HepG2 (cell line): ENCODE data around the gene SMIM24. TPM values are rescaled to one million over a fixed set of nuclear protein-coding genes. Genes with fewer than 3 reads are reported as not detected.
A peak's percentile ranks its signal among the peaks of the same experiment; 100 is the strongest.

ENCODE experiments used
- BHLHE40 ChIP-seq: IDR thresholded peaks from 2 replicates; pipeline ENCODE4 v1.6.1; 2011; ENCODE audit warnings: low read length, improper control_type of control experiment
- BRD4 ChIP-seq: sonication (generic); formaldehyde crosslinking; IDR thresholded peaks from 2 replicates; pipeline ENCODE4 v1.4.0; 2020; ENCODE audit warnings: missing genetic modification reagents
- CHD2 ChIP-seq: IDR thresholded peaks from 2 replicates; pipeline ENCODE4 v1.6.1; 2011; ENCODE audit warnings: low read depth, low read length, improper control_type of control experiment
- FOSL1 ChIP-seq: sonication (generic); formaldehyde crosslinking; IDR thresholded peaks from 2 replicates; pipeline ENCODE4 v1.9.0; 2021; ENCODE audit warnings: missing genetic modification reagents, borderline replicate concordance
- FOSL2 ChIP-seq: sonication (generic); formaldehyde crosslinking; IDR thresholded peaks from 2 replicates; pipeline ENCODE4 v1.4.0; 2020; ENCODE audit warnings: missing genetic modification reagents
- FOXA1 ChIP-seq, 2 experiments: fragments of 450-650 bp in 1 of 2; sonication (generic) in 1 of 2; formaldehyde crosslinking in 1 of 2; IDR thresholded peaks; 2 replicates each; pipeline versions ENCODE4 v1.4.0 to v1.6.1; 2016 to 2020; ENCODE audit warnings: missing genetic modification reagents in 1 of 2
- FOXP1 ChIP-seq, 2 experiments: fragments of 450-650 bp in 1 of 2; IDR thresholded peaks; 2 replicates each; pipeline ENCODE4 v1.6.1; 2017 to 2018; ENCODE audit warnings: antibody characterized with exemption in 1 of 2
- GFI1 ChIP-seq: sonication (generic); formaldehyde crosslinking; IDR thresholded peaks from 2 replicates; pipeline ENCODE4 v1.5.0; 2020; ENCODE audit warnings: missing genetic modification reagents, mild to moderate bottlenecking, borderline replicate concordance
- HDAC2 ChIP-seq: sonication (generic); formaldehyde crosslinking; IDR thresholded peaks from 2 replicates; pipeline ENCODE4 v1.4.0; 2020; ENCODE audit warnings: missing genetic modification reagents
- HMGA1 ChIP-seq: sonication (generic); formaldehyde crosslinking; conservative IDR thresholded peaks from 2 replicates; pipeline ENCODE4 v1.4.0; 2020; ENCODE audit warnings: missing genetic modification reagents
- MIER2 ChIP-seq: IDR thresholded peaks from 2 replicates; pipeline ENCODE4 v1.6.1; 2016; ENCODE audit warnings: missing biosample characterization, missing genetic modification reagents
- MLLT10 ChIP-seq: sonication (generic); formaldehyde crosslinking; IDR thresholded peaks from 2 replicates; pipeline ENCODE4 v1.4.0; 2020; ENCODE audit warnings: missing genetic modification reagents
- PRPF4 ChIP-seq: fragments of 200-400 bp; formaldehyde crosslinking; IDR thresholded peaks from 2 replicates; pipeline ENCODE4 v1.6.1; 2016; ENCODE audit warnings: low read length, low read depth; ENCODE audit not compliant: poor library complexity, severe bottlenecking
- RARA ChIP-seq: IDR thresholded peaks from 2 replicates; pipeline ENCODE4 v1.6.1; 2016; ENCODE audit warnings: missing genetic modification reagents, missing compliant biosample characterization
- RBFOX2 ChIP-seq: fragments of 200-400 bp; formaldehyde crosslinking; IDR thresholded peaks from 2 replicates; pipeline ENCODE4 v1.6.1; 2017; ENCODE audit warnings: low read depth, mild to moderate bottlenecking, low read length
- RFXAP ChIP-seq: sonication (generic); formaldehyde crosslinking; IDR thresholded peaks from 2 replicates; pipeline ENCODE4 v1.4.0; 2020; ENCODE audit warnings: missing genetic modification reagents, borderline replicate concordance
- SMAD9 ChIP-seq: sonication (generic); formaldehyde crosslinking; IDR thresholded peaks from 2 replicates; pipeline ENCODE4 v1.5.1; 2020; ENCODE audit warnings: mild to moderate bottlenecking, missing genetic modification reagents
- THAP11 ChIP-seq: IDR thresholded peaks from 2 replicates; pipeline ENCODE4 v1.6.1; 2016; ENCODE audit warnings: missing biosample characterization, missing genetic modification reagents
- ZBTB8A ChIP-seq: sonication (generic); formaldehyde crosslinking; IDR thresholded peaks from 2 replicates; pipeline ENCODE4 v1.4.0; 2020; ENCODE audit warnings: mild to moderate bottlenecking, low read depth, missing genetic modification reagents, borderline replicate concordance
- ZFP41 ChIP-seq: sonication (generic); formaldehyde crosslinking; IDR thresholded peaks from 2 replicates; pipeline ENCODE4 v1.4.0; 2020; ENCODE audit warnings: mild to moderate bottlenecking, missing genetic modification reagents, borderline replicate concordance
- ZNF12 ChIP-seq: sonication (generic); formaldehyde crosslinking; IDR thresholded peaks from 2 replicates; pipeline ENCODE4 v1.5.0; 2020; ENCODE audit warnings: missing genetic modification reagents
- ZNF207 ChIP-seq: fragments of 450-650 bp; IDR thresholded peaks from 2 replicates; pipeline ENCODE4 v1.6.1; 2016; ENCODE audit warnings: antibody characterized with exemption, borderline replicate concordance
- ZNF468 ChIP-seq: sonication (generic); formaldehyde crosslinking; IDR thresholded peaks from 2 replicates; pipeline ENCODE4 v1.8.0; 2022; ENCODE audit warnings: mild to moderate bottlenecking, moderate library complexity, missing genetic modification reagents
- ZSCAN29 ChIP-seq: sonication (generic); formaldehyde crosslinking; conservative IDR thresholded peaks from 2 replicates; pipeline ENCODE4 v1.4.0; 2020; ENCODE audit warnings: mild to moderate bottlenecking, missing genetic modification reagents
- polyA plus RNA-seq, 8 experiments: library from polyadenylated mRNA; depleted of rRNA in 3 of 8; stranded (reverse) in 7 of 8; unstranded in 1 of 8; fragments of >200 nt; fragmentation: Illumina TruSeq in 4 of 8; extraction: Trizol in 4 of 8; gene quantifications; 2 replicates each; pipeline versions ENCODE4 v1.2.1 to v1.2.3, GENCODE V29; 2011 to 2016; ENCODE audit warnings: low read depth in 4 of 8, missing spikeins in 1 of 8, mixed read lengths in 1 of 8; ENCODE audit not compliant: insufficient read depth in 1 of 8
- total RNA-seq, 5 experiments: library from RNA; depleted of rRNA; stranded (reverse); fragments of >200 nt; fragmentation: Illumina TruSeq; extraction: Trizol; gene quantifications; 2 replicates each; pipeline ENCODE4 v1.2.3, GENCODE V29; 2016; ENCODE audit warnings: low read depth in 1 of 5
- TF ChIP-seq, protein P1 (sequence below): IDR thresholded peaks from 2 replicates; pipeline ENCODE4 v1.6.1; 2016; ENCODE audit warnings: missing compliant biosample characterization, missing genetic modification reagents, borderline replicate concordance
- TF ChIP-seq, protein P2 (sequence below): sonication (generic); formaldehyde crosslinking; IDR thresholded peaks from 2 replicates; pipeline ENCODE4 v1.4.0; 2020; ENCODE audit warnings: missing genetic modification reagents

The SMIM24 gene
- total and polyA plus RNA-seq, 2 of the 13 experiments (the other 11 are each of a cell fraction or from before 2014, with no cell fraction given), result 11.2 to 70.6 TPM

DNA sequence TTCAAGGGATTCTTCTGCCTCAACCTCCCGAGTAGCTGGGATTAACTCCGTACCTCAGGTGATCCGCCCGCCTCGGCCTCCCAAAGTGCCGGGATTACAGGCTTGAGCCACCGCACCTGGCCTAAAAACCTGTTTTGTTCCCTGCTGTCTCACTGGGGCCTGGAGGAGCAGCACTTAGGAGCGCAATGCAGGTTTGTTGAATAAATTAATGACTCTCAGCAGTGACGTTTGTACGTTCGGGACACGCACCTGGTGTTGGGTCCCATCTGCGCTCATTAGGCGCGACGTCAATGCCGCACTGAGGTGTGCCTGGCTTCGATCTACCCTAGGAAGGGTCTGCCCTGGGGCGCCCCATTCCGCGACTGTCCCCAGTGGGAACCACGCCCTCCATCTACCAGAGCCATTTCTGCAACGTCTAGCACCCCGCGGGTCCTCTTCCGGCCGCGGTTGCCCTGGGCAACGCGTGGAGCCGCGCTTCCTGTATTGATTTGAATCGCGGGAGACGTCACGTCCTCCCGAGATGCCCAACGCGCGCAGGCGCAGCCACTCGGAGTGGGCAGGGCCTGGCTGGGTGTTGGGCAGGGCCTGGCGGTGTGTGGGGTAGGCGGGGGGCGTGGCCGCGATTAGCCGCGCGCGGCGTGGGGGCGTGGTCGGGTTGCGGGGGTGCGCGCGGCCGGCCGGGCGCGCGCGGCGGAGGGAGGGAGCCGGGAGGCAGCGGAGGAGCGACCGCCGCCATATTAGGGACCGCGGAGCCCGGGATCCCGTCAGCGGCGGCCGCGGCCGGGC lies 25.5 kb upstream of the SMIM24 start, which contains the start of gene FZR1 (continued):
- TF ChIP-seq ZBTB8A (no peak), SMAD9 (CRISPR knock-in tag) (no peak), MIER2 (CRISPR knock-in tag) (no peak), FOSL2 (CRISPR knock-in tag) (no peak), HDAC2 (CRISPR knock-in tag) (peak; percentile 47; the same call in 1 of the 2 replicates), ZFP41 (CRISPR knock-in tag) (no peak), RBFOX2 (peak; percentile 50; the same call in 1 of the 2 replicates), RFXAP (CRISPR knock-in tag) (peak; percentile 59; the same call in 1 of the 2 replicates), ZSCAN29 (no peak), ZNF468 (CRISPR knock-in tag) (no peak), RARA (CRISPR knock-in tag) (no peak), THAP11 (CRISPR knock-in tag) (peak; percentile 93), CHD2 (0 out of 2 replicates have a peak, but pooled peaks have one; percentile 43), ZNF12 (no peak), FOXP1 (IDR thresholded peaks at IDR 0.05) (no peak), FOXP1 (CRISPR knock-in tag; IDR thresholded peaks at IDR 0.05) (no peak), BHLHE40 (no peak), PRPF4 (no peak), FOXA1 (IDR thresholded peaks at IDR 0.05) (no peak), FOXA1 (CRISPR knock-in tag; IDR thresholded peaks at IDR 0.05) (peak; percentile 66), BRD4 (CRISPR knock-in tag) (no peak), HMGA1 (CRISPR knock-in tag) (no peak), ZNF207 (no peak), GFI1 (CRISPR knock-in tag) (peak; percentile 14; the same call in 1 of the 2 replicates), FOSL1 (no peak), MLLT10 (CRISPR knock-in tag) (no peak)
- TF ChIP-seq, protein P1, sequence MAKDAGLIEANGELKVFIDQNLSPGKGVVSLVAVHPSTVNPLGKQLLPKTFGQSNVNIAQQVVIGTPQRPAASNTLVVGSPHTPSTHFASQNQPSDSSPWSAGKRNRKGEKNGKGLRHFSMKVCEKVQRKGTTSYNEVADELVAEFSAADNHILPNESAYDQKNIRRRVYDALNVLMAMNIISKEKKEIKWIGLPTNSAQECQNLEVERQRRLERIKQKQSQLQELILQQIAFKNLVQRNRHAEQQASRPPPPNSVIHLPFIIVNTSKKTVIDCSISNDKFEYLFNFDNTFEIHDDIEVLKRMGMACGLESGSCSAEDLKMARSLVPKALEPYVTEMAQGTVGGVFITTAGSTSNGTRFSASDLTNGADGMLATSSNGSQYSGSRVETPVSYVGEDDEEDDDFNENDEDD, result peak; percentile 88
- TF ChIP-seq, protein P2, sequence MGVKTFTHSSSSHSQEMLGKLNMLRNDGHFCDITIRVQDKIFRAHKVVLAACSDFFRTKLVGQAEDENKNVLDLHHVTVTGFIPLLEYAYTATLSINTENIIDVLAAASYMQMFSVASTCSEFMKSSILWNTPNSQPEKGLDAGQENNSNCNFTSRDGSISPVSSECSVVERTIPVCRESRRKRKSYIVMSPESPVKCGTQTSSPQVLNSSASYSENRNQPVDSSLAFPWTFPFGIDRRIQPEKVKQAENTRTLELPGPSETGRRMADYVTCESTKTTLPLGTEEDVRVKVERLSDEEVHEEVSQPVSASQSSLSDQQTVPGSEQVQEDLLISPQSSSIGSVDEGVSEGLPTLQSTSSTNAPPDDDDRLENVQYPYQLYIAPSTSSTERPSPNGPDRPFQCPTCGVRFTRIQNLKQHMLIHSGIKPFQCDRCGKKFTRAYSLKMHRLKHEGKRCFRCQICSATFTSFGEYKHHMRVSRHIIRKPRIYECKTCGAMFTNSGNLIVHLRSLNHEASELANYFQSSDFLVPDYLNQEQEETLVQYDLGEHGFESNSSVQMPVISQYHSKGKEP (CRISPR knock-in tag), result no peak
